Measurements from ENCODE around the gene MLIP.
"Not testable (repeated sequence)": the region's sequence is repeated elsewhere in the genome, so short reads cannot be mapped to it uniquely, and the experiment has no call there.

MLIP gene

DNA sequence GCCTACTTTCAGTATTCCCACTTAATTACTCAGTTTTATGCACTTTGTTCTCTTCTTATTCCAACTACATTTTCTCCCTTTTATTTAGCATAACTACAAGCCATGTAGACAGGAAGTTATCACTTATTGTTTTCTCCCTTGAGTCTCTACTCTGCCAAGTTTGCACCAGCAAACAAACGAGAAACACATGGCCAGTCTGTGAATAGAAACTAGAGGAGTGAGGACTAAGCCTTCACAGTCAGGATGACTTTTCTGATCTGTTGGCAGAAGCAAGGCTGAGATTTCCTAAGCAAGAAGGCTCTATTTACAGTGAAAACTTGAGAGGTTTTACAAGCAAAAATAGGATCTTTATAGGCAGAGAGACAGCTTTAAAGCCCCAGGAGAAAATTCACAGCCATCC, 127.2 kb downstream of the MLIP start:
- peak; percentile 23 for DNase-seq

DNA sequence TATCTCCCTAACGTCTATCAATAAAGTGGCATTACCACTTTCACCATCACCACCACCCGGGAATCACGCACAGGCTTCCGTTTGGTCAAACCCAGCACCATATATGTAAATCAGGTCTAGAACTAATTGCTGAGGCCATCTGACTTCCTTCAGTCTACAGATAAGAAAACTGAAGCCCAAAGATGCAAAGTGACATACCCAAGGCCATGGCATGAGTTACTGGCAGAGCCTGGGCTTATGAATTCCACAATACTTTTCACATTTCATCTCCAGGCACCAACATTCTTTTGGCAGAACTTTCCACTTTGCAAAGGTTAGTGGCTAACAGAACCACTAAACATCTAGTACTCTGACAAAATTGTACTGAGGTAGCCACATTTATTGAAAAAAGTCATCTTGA, 132.5 kb downstream of the MLIP start:
- no peak for DNase-seq

DNA sequence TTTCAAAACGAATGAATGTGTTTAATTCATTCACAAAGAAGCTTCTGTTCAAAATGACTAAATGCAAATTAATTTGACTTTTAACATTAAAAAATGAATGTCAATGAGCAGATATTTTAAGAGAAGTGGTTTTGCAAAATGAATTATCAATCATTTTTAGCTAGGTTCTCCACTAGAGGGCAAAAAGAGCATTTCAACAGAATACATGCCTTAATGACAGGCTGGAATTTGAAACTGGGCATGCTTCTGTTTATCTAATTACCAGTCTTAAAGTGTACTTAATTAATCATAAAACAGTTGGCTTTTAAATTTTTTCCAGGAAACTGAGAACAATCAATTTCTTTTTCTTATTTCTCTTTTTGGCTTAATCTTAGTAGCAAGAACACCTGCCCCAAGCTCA, 133.2 kb downstream of the MLIP start:
- no peak for DNase-seq

DNA sequence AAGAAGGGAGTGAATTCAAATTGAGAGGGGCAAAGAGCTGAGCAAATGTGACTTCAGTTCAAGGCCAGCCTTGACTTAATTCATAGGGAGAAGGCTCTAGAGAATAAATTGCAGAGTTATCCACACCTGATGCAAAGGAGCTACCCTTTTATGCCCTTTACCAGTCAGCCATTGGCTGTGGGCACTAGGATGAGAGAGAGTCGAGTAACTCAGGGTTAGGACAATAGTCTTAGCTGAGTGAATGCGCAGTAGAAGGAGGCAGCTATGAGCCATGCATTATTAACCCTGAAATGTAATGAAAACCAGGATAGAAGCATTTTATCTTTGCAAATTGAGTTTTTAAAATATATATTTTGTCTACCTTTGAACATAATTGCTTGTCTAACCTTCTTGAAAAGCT, 134.0 kb downstream of the MLIP start:
- no peak for DNase-seq

DNA sequence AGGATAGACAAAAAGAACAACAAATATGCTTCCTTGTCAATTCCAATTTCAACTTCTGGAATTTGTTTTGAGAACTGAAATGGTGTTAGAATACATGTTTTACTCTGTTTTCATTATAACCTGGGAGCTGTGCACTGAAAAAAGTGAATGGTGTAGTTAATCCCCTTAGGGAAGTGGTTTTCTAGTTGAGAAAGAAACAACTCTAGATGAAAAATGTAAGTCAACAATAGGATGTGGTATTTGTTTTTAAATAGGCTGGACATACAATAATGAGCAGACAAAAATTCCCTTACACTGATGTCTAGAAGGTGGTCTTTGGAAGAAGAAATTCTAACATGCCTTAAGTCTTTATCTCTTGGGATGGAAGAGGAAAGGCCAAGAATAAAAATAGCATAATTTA, 137.1 kb downstream of the MLIP start:
- no peak for DNase-seq

DNA sequence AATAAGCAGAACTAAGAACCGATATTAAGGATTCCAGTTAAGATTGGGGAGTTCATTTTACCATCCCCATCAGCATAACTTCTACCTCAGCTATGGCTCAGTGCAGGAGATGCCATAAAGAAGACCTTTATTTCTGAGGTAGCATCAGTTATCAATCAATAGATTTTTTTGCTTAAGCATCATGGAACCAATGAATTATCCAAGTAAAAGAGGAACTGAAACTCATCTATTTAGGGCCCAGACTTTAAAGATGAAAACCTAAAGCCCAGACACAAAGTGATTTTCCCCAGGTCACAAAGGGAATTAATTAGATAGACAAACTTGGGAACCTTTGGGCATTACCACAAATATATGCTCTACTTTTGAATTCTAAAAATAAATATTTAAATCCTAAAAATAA, 137.8 kb downstream of the MLIP start:
- DNase-seq: no peak

DNA sequence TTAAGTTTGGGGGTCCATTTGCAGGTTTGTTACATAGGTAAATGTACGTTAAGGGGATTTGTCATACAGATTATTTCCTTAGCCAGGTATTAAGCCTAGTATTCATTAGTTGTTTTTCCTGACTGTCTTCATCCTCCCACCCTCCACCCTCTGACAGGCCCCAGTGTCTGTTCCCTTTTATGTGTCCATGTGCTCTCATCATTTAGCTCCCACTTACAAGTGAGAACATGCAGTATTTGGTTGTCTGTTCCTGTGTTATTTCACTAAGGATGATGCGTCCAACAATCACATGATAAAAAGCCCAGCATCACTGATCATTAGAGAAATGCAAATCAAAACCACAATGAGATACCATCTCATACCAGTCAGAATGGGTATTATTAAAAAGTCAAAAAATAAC, 138.6 kb downstream of the MLIP start:
- not testable (repeated sequence) for DNase-seq

DNA sequence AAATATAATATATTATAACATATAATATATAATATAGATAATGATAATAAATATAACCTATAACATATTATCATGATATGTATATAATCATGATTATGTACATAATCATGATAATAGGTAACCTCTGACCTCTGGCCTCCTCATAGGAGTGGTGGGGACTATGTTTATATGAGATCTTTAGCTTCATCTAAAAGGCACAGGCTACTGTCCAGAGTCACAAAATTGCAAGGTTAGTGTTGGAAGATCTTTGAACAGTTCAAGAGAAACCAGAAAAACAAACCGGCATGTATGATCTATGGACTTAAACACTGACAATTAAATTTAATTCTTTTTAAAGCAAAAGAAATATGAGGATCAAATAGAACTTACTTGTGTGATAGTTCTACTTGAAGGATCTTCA, 141.3 kb downstream of the MLIP start:
- DNase-seq: no peak

DNA sequence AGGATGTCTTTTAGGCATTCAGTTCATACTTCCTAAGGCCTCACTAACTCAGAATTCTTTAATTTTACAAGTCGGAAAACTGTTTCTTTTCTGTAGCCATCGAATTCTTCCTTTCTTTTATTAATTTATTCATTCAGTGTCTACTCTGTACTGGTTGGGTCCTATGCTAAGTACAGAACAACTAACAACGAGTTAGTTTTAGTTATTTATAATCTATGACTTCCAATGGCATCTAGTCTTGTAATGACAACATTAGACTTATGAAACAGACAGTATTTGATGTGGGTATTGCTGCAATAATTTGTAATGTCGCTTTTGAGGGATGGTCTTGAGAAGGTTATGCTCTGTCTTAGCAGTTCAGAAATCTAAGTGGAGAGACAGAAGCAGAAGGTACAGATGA, 141.7 kb downstream of the MLIP start:
- DNase-seq: no peak

DNA sequence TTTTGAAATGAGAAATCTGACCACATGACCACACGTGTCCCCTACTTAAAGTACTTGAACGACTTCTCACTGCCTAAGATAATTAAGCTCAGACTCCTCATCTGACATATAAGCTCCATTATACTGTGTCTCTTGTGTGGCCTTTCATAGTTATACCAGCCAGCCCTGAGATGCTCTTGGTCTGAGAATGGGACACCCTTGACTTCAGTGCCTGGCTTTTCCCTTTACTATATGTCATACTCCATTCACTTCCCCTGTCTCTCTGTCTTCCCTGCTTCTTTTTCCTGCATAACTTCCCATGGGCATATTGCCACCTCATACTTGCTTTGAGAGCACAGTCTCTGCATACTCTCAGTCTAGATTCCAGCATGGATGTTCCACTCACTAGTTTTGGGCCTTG, 143.6 kb downstream of the MLIP start:
- no peak for DNase-seq

DNA sequence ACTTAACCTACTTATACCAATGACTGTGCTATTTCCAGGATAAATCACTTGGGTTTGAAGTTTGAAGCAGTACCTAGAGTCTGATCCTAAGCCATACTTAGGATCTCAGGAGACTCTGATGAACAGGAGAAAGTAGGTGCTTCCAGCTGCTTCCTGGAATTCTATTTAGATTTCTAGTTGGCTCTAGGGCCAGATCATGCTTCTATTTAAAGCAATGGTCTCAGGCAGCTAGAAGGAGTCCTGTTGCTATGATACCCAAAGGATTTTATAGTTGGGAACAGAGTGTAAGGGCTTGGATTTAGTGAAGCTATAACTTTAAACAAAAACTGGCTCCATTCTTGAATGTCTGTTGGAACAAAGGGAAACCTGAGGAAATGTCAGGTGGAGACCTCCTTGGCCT, 144.6 kb downstream of the MLIP start:
- no peak for DNase-seq

DNA sequence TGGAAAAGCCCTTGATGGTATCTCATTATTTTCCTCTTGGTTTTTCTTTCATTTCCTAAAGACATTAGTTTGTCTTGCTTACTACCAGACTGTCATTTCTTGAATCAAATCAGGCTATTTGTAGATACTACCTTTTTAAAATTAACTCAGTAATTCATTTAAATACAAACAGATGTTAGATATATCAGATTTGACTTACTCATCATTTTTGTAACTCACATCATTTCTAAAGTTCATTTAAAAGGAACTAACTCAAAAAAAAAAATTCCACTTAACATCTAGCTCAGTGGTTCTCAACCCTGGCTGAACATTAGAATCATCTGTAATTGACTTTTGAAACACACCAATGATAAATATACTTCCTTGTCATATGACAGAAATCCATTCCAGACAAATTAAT, 148.8 kb downstream of the MLIP start:
- DNase-seq: no peak

DNA sequence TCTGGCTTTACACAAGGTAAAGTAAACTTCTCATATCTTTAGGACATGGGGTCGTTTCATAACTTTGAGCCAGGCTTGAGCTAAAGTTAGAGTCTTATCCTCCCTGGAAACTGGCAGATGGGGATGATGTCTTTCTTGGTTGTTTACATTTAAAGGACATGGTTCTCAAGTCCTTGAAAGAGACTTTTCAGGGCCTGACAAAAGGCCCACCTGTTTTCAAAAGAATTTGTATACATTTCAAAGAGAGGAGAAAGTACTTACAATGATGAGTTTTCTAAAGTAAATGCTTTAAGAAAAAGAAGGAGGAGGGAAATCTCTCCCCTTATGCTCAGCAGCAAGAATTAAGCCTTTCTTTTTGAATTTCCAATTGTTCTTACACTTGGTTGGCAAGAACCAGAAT, 151.3 kb downstream of the MLIP start:
- no peak for DNase-seq

DNA sequence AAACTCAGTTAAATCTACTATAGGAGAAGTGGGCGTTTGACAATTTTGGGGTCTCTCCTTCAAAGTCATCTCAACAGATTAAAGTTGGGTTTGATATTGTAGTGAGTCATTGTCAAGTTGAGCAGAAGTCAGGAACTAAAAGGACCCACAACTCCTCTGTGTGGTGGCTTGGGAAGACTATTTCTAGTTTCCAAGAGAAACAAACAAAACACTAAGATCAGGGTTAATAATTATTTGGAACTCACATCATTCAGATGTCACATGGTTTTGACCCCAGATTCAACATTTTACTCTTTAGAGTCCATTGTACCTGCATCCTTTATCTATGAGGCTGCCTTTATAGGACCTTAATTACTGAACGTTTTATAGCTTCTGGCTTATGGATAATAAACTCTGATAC, 151.7 kb downstream of the MLIP start:
- DNase-seq: no peak

DNA sequence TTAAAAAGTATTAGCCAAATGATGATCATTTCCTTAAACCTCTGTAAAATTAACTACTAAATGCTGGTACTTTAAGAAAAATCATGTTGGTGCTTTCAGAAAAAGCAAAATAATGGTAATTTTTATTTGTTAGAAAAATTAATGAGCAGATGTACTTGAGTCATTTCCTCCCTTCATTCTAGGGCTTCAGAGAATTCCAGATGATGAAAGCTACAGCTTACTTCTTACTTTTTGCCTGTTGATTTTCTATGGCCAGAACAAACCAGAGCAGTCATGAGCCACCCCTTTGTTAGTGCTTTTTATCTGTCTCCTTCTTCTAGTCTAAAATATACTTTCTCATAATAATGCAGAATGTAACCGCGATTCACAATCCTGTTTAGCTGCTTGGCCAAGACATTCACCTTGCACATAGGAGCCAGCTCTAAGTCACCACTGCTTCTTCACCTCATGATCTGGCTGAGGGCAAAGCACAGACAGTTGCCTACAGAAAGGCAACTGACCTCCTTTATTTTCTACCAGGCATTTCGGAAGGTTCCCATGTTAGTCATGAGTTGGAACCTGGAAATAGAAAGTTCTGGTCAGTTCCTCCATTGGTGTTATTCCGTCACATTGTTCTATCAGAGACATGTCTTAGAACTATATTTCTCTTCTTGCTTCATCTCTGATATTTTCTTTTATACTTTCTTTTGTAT, 153.5 kb downstream of the MLIP start:
- DNase-seq: no peak

DNA sequence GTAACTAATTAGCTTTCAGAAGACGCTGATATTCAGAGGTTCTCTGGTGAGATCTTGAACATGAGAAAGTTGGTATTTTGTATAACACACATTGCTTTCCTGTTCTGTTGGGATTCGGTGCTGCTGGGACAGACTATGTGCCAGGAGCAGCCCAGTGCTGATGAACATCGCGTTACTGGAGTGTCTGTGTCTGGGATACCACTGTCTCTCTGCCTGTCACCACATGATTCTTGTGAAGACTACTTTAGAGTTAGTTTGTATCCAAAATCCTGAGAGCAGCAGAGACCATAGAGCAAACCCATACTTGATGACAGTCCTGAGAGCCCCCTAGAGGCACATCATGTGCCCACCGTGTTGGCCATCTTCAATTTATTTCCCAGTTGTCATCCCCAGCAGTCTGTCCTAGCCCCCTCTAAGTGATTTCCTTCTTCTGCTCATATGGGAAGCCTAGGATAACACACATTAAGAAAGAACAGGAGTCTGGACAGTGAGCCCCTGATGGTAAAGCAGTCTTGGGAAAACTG, 155.2 kb downstream of the MLIP start:
- peak; percentile 17 for DNase-seq

DNA sequence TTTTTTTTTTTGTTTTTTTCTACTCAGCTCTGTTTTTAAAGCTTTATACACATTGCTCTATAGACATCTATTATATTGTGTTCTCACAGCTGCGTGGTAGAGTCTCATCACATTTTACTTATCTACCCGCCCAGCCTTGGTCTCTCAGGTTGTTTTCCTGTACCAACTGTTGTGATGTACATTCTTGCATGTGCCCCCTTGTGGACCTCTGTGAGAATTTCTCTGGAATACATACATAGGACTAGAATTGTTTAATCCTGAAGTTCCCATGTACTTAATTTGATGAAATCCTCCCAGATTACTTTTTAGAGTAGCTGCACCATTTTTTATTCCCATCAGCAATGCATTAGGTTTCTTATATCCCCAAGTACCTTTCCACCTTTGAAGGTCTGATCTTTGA, 156.6 kb downstream of the MLIP start:
- no peak for DNase-seq

DNA sequence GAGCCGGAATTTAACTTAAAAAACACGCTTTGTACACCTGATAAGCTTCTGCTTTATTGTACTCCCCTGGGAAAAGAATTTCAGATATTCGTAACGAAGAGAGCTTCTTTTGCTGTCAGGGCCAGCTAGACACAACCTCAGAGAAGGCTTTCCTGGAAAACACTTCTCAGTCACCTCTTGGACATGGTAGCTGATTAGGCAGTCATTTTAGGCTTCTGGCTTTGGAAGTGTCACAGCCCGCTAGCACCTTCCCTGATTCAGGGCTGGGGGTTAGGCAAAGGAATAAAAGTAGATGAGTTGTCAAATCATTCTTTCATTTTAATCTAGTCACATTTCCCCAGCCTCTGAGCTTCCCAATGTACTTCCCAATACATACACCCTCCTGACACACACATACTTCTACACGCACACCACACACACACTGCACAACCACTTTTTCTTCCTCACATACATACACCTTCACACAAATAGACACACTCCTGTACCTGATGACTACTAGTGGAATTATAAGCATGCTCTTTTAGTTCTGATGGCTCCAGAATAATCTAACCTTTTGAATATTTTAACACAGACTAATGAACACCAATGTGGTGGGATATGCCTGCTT, 162.1 kb downstream of the MLIP start:
- no peak for DNase-seq

DNA sequence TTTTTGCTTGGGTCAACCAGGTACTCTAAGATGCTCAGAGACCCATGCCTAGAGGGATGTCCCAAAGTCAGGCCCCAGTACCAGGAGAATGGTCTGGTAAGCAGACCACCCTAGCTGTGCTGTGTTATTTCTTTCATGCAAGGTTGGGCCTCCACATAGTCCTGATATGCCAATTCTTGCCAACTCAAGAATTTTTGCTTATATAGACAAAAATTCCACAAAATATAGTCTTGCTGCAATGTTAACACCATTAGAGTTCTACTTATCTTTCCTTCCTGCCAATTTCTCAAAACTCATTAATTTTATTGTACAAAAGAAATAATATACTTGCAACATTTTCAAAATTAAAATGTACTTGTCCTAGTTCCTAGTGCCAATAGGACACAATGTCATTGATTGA, 163.1 kb downstream of the MLIP start:
- DNase-seq: no peak

DNA sequence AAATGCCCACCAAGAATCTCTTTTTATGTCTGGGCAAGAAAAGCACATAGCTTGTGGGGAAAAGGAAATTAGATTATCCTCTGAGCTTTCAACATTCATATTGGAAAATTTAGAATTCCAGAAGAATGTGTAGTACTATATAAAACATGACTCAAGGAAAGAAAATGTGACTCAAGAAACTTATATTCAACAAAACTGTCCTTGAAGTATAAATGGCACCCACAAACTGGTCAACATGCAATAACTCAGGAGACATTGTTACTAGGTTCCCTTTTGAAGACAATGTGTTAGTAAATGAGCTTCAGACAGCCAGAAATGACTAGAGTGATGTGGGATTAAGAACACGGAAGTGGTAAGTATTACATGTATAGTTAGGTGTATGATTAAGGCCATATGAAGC, 170.9 kb downstream of the MLIP start:
- DNase-seq: no peak

DNA sequence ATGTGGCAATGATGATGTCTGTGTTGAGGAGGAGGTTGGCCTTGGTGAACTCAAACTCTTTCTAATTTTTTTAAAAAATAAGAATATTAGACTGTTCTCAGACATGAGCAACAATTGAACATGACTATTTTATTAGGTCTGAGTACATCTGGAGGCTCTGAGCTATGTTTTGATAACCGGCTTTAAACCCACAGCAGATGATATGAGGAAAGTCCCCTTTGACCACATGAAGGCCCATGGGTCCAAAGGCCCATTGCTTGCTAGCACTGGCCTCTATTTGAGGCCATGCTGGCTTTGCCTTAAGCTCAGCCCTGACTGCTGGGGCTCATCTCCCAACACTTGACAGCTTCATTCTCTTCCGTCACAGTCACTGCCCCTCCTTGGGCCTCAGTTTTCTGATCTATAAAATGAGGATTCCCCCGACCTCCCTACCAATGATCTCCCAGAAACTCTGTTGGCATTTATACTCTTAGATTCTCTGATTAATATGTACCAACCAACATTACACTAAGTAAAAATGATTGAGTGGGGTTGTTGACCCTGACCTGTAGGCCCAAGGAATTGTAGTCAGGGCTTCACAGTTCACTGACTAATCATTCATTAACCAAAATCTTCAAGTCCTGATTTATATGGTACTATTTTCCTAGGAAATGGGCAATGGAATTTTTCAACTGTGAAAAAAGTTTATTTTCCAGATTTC, 173.1 kb downstream of the MLIP start:
- no peak for DNase-seq

DNA sequence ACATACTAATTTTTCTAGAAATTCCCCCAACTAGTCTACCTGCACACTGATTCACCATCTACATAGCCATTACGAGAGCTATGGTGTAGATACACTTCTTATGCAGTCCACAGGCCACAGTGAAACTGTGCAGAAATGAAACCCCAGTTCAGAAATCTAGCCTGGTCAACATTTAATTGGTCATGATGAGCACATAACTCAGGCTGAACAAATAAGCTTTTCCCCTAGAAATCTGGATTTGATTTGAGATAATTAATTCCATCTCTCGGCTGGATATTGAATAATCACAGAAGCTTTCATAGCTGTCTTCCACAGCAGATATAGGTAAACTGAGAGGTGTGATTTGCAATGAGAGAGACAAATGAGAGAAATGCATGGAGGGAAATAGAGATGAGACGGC, 174.4 kb downstream of the MLIP start:
- DNase-seq: no peak

DNA sequence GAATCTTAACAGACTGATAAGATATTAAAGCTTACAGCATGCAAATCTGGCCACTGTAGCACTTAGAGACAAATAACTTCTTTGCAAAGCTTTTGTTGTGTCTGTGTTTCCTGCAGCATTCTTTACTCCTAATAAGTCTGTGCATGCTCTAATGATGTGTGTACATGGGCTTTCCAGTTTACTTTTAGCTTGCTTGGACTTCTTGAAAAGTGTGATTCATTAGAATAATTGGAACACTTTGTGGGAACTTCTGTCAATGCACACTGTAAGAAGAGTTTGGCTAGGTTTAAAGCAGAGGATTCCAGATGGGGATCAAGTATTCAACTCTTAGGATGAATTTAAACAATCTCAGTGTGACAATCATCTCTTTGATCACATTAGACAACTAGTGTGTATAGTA, 174.9 kb downstream of the MLIP start:
- DNase-seq: no peak

DNA sequence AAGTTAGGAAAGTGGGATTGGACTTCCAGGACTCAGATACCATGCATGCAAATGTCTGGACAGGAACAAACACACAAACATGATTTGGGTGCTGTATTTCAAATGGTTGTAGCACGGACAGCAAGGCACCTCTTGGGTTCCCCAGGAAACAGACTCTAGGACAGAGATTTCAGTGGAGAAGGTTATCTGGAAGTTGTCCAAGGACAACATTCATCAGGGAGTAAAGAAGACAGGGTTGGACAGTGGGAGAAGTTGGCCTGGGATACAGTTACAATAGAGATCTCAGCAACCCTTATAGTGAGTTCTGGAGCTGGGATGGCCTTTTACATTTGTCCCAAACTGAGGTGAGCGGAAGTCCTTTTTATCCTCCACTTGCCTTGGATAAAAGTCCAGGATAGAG, 177.2 kb downstream of the MLIP start:
- no peak for DNase-seq
